Fibroblast of lung (primary cell): ENCODE measurements around the gene EPB41L1.

Source experiments
- CTCF ChIP-seq, 2 donors: IDR thresholded peaks in 1 of 2; conservative IDR thresholded peaks in 1 of 2; 1 replicate in 1 of 2; 2 replicates in 1 of 2; pipeline ENCODE4 v1.5.1; 2011 to 2012; ENCODE audit warnings: low read length in 2 of 2, control low read depth in 1 of 2, inconsistent platforms in 1 of 2, low read depth in 1 of 2, mild to moderate bottlenecking in 1 of 2
- EZH2 ChIP-seq: IDR thresholded peaks from 2 replicates; pipeline ENCODE4 v1.5.1; 2012; ENCODE audit warnings: low read length, control low read depth, mild to moderate bottlenecking; ENCODE audit errors: missing control alignments

- no peak for TF ChIP-seq CTCF (conservative IDR thresholded peaks at IDR 0.05 in 1 of 2, IDR thresholded peaks at IDR 0.05 in 1 of 2; ENCODE audit: low read depth in 1 of 2, low read length in 2 of 2)
- TF ChIP-seq EZH2: no peak
These were observed 94.3 kb downstream of the EPB41L1 start for GRCh38 chr20:36248836-36249235.
